Activated CD8-positive, alpha-beta T cell treated with anti-CD3 and anti-CD28 coated beads for 36 hours (primary cell): ENCODE data around the gene MKRN2. TPM values are rescaled to one million over a fixed set of nuclear protein-coding genes. Genes with fewer than 3 reads are reported as not detected.
"Not testable (repeated sequence)": the region's sequence is repeated elsewhere in the genome, so short reads cannot be mapped to it uniquely, and the experiment has no call there.

ENCODE experiments used
- ATAC-seq: fragments of 200-7000 bp; cut with Tn5 transposase; one replicate; pipeline ENCODE4 v1.10.0; 2021; ENCODE audit warnings: mild to moderate bottlenecking, moderate library complexity
- CTCF ChIA-PET: fragments of 350-600 bp; sonication (Branson Sonifier 250); formaldehyde crosslinking; loops from one replicate; lab custom pipeline; 2021; ENCODE audit warnings: antibody characterized with exemption; lab: Charles Lee
- POLR2A ChIA-PET: fragments of 350-600 bp; sonication (Branson Sonifier 250); formaldehyde crosslinking; loops from one replicate; lab custom pipeline; 2021; ENCODE audit warnings: antibody characterized with exemption; lab: Charles Lee
- DNase-seq: peaks from one replicate; pipeline ENCODE4 v3.0.0-alpha.2; 2020
- H3K27ac Mint-ChIP-seq: one replicate; pipeline ENCODE4 v1.8.0; 2021; ENCODE audit warnings: mild to moderate bottlenecking, mixed read lengths
- H3K27me3 Mint-ChIP-seq: one replicate; pipeline ENCODE4 v1.8.0; 2021; ENCODE audit warnings: mixed read lengths
- H3K36me3 Mint-ChIP-seq: one replicate; pipeline ENCODE4 v1.8.0; 2021; ENCODE audit warnings: low read depth, mixed read lengths
- H3K4me1 Mint-ChIP-seq: one replicate; pipeline ENCODE4 v1.8.0; 2021; ENCODE audit warnings: low read depth, mixed read lengths
- H3K4me3 Mint-ChIP-seq: one replicate; pipeline ENCODE4 v1.8.0; 2021; ENCODE audit warnings: mild to moderate bottlenecking, moderate library complexity, mixed read lengths
- H3K9me3 Mint-ChIP-seq: one replicate; pipeline ENCODE4 v1.8.0; 2021; ENCODE audit warnings: mixed read lengths
- CTCF ChIP-seq: fragments of 200-600 bp; IDR thresholded peaks from one replicate; pipeline ENCODE4 v1.8.0; 2022; ENCODE audit warnings: antibody characterized with exemption, mild to moderate bottlenecking
- intact Hi-C: fragments of 100-400 bp; cut with micrococcal nuclease; formaldehyde crosslinking; loops from one replicate; pipeline ENCODE4 v1.10.0; 2022
- total RNA-seq, 2 experiments: library from RNA; stranded (reverse); gene quantifications; one replicate each; pipeline ENCODE4 v1.2.3, GENCODE V29; 2021

MKRN2 gene
- total RNA-seq, 2 experiments from 2014 or later, result 27.8 to 28.2 TPM

- ChIA-PET CTCF (interaction anchor here (1.0 to 1.8 kb wide), 3 partner anchors 12 to 40 kb away, joined by 3 to 4 read pairs (median 4); no protein-coding TSS in a partner anchor), POLR2A (no interaction called here)
- no peaks in the 10 kb centered on the region for H3K27me3 Mint-ChIP-seq
- intact Hi-C loops, result no loop called here
- H3K4me3 Mint-ChIP-seq, result no peak overlapping the region
- H3K4me1 Mint-ChIP-seq, result peaks cover 41% of the 10 kb centered on the region
- no peak for TF ChIP-seq CTCF
- no peak for ATAC-seq
- DNase-seq, result no peak
- no peak overlapping the region for H3K27ac Mint-ChIP-seq
- H3K36me3 Mint-ChIP-seq, result peaks cover 22% of the 10 kb centered on the region
- no peaks in the 10 kb centered on the region for H3K9me3 Mint-ChIP-seq
Observed at GRCh38 chr3:12618426-12618825, 61.5 kb downstream of the MKRN2 start.

GRCh38 chr3:12620305-12620704 is 63.4 kb downstream of the MKRN2 start:
- no peaks in the 10 kb centered on the region for H3K27me3 Mint-ChIP-seq
- ATAC-seq (no peak), DNase-seq (no peak)
- H3K4me3 Mint-ChIP-seq, result no peak overlapping the region
- no peaks in the 10 kb centered on the region for H3K9me3 Mint-ChIP-seq
- H3K36me3 Mint-ChIP-seq, result peaks cover 13% of the 10 kb centered on the region
- CTCF ChIA-PET, result no interaction called here
- no peak for TF ChIP-seq CTCF
- no peak overlapping the region for H3K27ac Mint-ChIP-seq
- intact Hi-C loops, result no loop called here
- H3K4me1 Mint-ChIP-seq, result peaks cover 37% of the 10 kb centered on the region
- POLR2A ChIA-PET, result no interaction called here

- CTCF ChIA-PET, result no interaction called here
- Mint-ChIP-seq H3K36me3 (peaks cover 12% of the 10 kb centered on the region), H3K4me3 (no peak overlapping the region), H3K27me3 (no peaks in the 10 kb centered on the region), H3K27ac (no peak overlapping the region), H3K4me1 (peaks cover 39% of the 10 kb centered on the region), H3K9me3 (no peaks in the 10 kb centered on the region)
- DNase-seq (no peak), ATAC-seq (no peak)
- intact Hi-C loops, result no loop called here
- POLR2A ChIA-PET, result interaction anchor here (1.0 kb wide), 1 partner anchor 28 kb away, joined by 3 read pairs; no protein-coding TSS in a partner anchor
- TF ChIP-seq CTCF, result no peak
Observed at GRCh38 chr3:12620729-12621128, 63.8 kb downstream of the MKRN2 start.

- peaks cover 46% of the 10 kb centered on the region for H3K4me1 Mint-ChIP-seq
- peak overlapping the region; percentile 1 for H3K27ac Mint-ChIP-seq
- peaks cover 6% of the 10 kb centered on the region for H3K36me3 Mint-ChIP-seq
- no peak overlapping the region for H3K4me3 Mint-ChIP-seq
- ATAC-seq, result no peak
- ChIA-PET CTCF (interaction anchor here (1.0 kb wide), 1 partner anchor 165 kb away, joined by 3 read pairs; no protein-coding TSS in a partner anchor), POLR2A (no interaction called here)
- intact Hi-C loops, result no loop called here
- no peak for DNase-seq
- TF ChIP-seq CTCF, result no peak
- H3K9me3 Mint-ChIP-seq, result no peaks in the 10 kb centered on the region
- no peaks in the 10 kb centered on the region for H3K27me3 Mint-ChIP-seq
Observed at GRCh38 chr3:12622335-12622734, 65.4 kb downstream of the MKRN2 start.

GRCh38 chr3:12624056-12624455 is 67.2 kb downstream of the MKRN2 start:
- no peak for TF ChIP-seq CTCF
- H3K27me3 Mint-ChIP-seq, result no peaks in the 10 kb centered on the region
- ChIA-PET POLR2A (no interaction called here), CTCF (interaction anchor here (1.0 kb wide), 1 partner anchor 9 kb away, joined by 3 read pairs; no protein-coding TSS in a partner anchor)
- DNase-seq, result no peak
- intact Hi-C loops, result no loop called here
- H3K27ac Mint-ChIP-seq, result peak overlapping the region; percentile 10
- no peaks in the 10 kb centered on the region for H3K36me3 Mint-ChIP-seq
- H3K4me3 Mint-ChIP-seq, result no peak overlapping the region
- peaks cover 57% of the 10 kb centered on the region for H3K4me1 Mint-ChIP-seq
- no peaks in the 10 kb centered on the region for H3K9me3 Mint-ChIP-seq
- ATAC-seq, result no peak

- intact Hi-C loops, H3K27me3 Mint-ChIP-seq, DNase-seq, CTCF ChIA-PET, H3K9me3 Mint-ChIP-seq, ATAC-seq, H3K36me3 Mint-ChIP-seq, H3K4me3 Mint-ChIP-seq, POLR2A ChIA-PET: not testable (repeated sequence)
- peak overlapping the region; percentile 57 for H3K27ac Mint-ChIP-seq
- H3K4me1 Mint-ChIP-seq, result peaks cover 62% of the 10 kb centered on the region
Observed at GRCh38 chr3:12624964-12625363, 68.1 kb downstream of the MKRN2 start.
